ENCODE data around the gene TACC2.

DNA sequence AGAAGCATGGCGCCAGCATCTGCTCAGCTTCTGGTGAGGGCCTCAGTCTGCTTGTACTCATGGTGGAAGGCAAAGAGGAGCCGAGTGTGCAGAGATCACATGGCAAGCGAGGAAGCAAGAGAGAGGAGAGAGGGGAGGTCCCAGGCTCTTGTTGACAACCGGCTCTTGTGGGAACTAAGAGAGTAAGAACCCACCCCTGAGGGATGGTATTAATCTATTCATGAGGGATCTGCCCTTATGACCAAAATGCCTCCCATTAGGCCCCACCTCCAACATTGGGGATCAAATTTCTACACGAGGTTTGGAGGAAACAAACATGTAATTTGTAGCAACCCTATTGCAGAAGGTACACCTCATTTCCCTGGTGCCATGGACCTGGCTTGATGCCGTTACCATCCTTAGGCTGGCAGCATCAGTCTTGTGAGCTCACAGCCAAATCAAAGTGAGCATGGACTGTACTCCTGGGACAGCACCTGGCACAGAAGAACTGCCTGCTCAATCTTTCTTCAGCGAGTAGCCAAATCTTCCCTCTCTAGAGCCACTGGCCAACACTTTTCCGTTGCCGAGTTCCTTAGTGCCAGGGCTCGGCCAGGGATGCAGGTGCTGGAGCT is 288.7 kb downstream of the TACC2 start:
- TF ChIP-seq EZH2phosphoT487 (IDR thresholded peaks at IDR 0.05; ENCODE audit: borderline replicate concordance, low read depth, low read length) = no peak
- TF ChIP-seq, protein P1, sequence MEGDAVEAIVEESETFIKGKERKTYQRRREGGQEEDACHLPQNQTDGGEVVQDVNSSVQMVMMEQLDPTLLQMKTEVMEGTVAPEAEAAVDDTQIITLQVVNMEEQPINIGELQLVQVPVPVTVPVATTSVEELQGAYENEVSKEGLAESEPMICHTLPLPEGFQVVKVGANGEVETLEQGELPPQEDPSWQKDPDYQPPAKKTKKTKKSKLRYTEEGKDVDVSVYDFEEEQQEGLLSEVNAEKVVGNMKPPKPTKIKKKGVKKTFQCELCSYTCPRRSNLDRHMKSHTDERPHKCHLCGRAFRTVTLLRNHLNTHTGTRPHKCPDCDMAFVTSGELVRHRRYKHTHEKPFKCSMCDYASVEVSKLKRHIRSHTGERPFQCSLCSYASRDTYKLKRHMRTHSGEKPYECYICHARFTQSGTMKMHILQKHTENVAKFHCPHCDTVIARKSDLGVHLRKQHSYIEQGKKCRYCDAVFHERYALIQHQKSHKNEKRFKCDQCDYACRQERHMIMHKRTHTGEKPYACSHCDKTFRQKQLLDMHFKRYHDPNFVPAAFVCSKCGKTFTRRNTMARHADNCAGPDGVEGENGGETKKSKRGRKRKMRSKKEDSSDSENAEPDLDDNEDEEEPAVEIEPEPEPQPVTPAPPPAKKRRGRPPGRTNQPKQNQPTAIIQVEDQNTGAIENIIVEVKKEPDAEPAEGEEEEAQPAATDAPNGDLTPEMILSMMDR (conservative IDR thresholded peaks at IDR 0.05; ENCODE audit: low read length) = no peak

Data from OCI-LY7 (cell line).